IPS-18c (cell line): ENCODE data around the gene NID2.

Source experiments
- H3K4me3 ChIP-seq: 2 replicates; pipeline ENCODE4 v1.7.0; 2013; ENCODE audit warnings: low read depth, mild to moderate bottlenecking, low read length, moderate library complexity; ENCODE audit not compliant: insufficient read depth
- H3K9me3 ChIP-seq: one replicate; pipeline ENCODE4 v1.6.1; 2013; ENCODE audit warnings: mild to moderate bottlenecking, low read length, moderate library complexity; ENCODE audit not compliant: control insufficient read depth, insufficient read depth

NID2 gene

DNA sequence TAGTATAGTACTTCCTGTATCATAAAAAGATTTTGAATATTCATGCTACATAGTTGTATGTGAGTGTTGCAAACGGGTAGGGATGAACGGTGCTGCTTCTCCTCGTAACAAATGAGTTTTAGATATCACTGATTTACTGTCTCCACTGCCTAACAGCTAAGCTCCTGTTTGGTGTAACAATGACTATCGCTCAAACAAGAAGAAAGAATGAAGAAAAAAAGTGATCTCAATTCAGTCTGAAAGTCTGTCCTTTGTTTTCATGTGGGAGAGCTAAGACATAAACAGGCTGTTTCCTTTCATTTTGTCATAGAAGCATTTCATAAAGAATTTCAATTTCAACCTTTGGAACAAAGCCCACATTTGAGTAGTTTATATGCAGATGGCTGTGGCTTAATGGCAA, 105.6 kb downstream of the NID2 start:
- Histone ChIP-seq H3K9me3 (no peaks in the 10 kb centered on the region), H3K4me3 (no peak overlapping the region)

DNA sequence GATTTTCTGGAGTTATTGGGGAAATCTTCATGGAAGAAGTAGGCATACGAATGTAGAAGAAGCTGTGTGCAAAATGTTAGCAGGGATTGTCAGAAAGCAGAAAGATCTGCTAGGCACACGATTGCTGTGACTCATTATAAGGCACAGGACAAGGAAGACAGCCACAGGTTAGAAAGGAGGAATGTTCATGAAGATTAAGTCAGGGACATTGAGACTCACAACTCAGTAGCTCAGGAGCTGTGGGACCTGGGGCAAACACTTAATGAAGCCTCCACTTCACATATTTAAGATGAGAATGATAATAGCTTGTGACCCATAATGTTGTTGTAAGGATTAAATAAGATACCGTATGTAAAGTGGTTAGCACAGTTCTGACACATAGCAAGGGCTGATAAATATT, 106.1 kb downstream of the NID2 start:
- Histone ChIP-seq H3K4me3 (no peak overlapping the region), H3K9me3 (no peaks in the 10 kb centered on the region)

DNA sequence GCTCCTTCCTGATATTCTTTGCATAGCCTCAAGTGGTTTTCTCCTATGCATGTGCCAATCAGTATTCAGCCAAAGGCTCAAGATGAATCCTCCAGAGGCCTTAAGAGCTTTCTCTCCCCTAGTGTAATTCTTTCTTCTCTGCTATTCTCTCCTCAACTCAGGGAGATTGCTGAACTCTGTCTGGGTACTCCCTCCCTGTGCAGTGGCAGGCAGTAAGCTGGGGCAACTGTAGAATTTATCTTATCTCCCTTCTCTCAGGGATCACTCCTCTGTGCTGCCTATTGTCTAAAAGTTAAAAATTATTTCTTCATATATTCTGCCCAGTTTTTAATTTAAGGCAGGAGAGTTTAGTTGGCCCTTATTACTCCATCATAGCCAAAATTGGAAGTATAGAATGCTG, 108.0 kb downstream of the NID2 start:
- Histone ChIP-seq H3K4me3 (no peak overlapping the region), H3K9me3 (no peaks in the 10 kb centered on the region)

- no peaks in the 10 kb centered on the region for H3K9me3 ChIP-seq
- no peak overlapping the region for H3K4me3 ChIP-seq
Measured at GRCh38 chr14:51959928-51960327, 108.9 kb downstream of the NID2 start.

DNA sequence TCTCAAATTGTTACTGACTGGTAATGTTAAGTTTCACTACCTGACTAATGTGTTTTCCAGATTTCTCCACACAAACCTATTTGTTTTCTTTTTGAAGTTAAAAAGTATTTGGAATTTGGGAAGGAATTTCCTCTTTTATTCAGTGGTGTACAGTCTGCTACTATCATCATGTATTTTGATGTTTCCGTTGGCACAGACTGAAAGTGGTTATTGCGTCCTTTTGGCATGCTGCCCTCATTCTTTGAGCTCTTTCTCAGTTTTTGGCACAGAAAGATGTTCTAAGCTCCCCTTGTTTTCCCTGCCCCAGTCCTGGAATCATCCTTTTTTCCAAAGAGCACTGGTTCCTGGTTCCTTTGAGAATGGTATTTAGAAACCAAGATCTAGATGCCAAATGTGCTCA, 110.9 kb downstream of the NID2 start:
- no peaks in the 10 kb centered on the region for H3K9me3 ChIP-seq

More for the DNA sequence above, 110.9 kb downstream of the NID2 start:
- no peak overlapping the region for H3K4me3 ChIP-seq
